K562 treated with DMSO at 1 percent for 24 hours (cell line): Measurements from ENCODE around the gene MPP7. TPM values are rescaled to one million over a fixed set of nuclear protein-coding genes. Genes with fewer than 3 reads are reported as not detected.

Source experiments
- total RNA-seq: library from RNA; unstranded; fragments of 300-600 nt; gene quantifications from 2 replicates; pipeline ENCODE4 v1.2.3, GENCODE V29; 2022; ENCODE audit warnings: low read depth; ENCODE audit not compliant: insufficient read depth

Gene MPP7
- 0.24 and 0.37 TPM in 2 replicates for total RNA-seq

GRCh38 chr10:28302638-28303488 is at the start of gene MPP7:
Gene MPP7 (minus strand): TSS chr10:28303064. CDS start chr10:28238604, 64,460 bp downstream.

Other genes with a start within 250 kb of the MPP7 start
- 55.7 and 63.2 TPM in 2 replicates for gene WAC, start 230.1 kb upstream of the MPP7 start, total RNA-seq